ENCODE results near the gene BABAM2. TPM values are rescaled to one million over a fixed set of nuclear protein-coding genes. Genes with fewer than 3 reads are reported as not detected.
"Not testable (repeated sequence)": the region's sequence is repeated elsewhere in the genome, so short reads cannot be mapped to it uniquely, and the experiment has no call there.

BABAM2 gene
- total RNA-seq, 1 donor from 2014 or later: 35.3 TPM

GRCh38 chr2:28000287-28000686 lies 109.8 kb downstream of the BABAM2 start:
- no peaks in the 10 kb centered on the region for H3K36me3 ChIP-seq (ENCODE audit: control insufficient read depth, insufficient read depth, low read length)

GRCh38 chr2:28002181-28002580 lies 111.7 kb downstream of the BABAM2 start:
- no peak for DNase-seq (ENCODE audit: low read depth)
- Histone ChIP-seq H3K4me3 (ENCODE audit: low read depth, low read length) (no peak overlapping the region), H3K27me3 (ENCODE audit: control insufficient read depth, insufficient read depth, low read length) (no peaks in the 10 kb centered on the region), H3K36me3 (ENCODE audit: control insufficient read depth, insufficient read depth, low read length) (no peaks in the 10 kb centered on the region)
- TF ChIP-seq CTCF (IDR thresholded peaks at IDR 0.05; ENCODE audit: insufficient read depth, low read length, poor library complexity, severe bottlenecking): no peak

More at GRCh38 chr2:28000287-28000686, 109.8 kb downstream of the BABAM2 start:
- no peaks in the 10 kb centered on the region for H3K27me3 ChIP-seq (ENCODE audit: control insufficient read depth, insufficient read depth, low read length)
- no peak for DNase-seq (ENCODE audit: low read depth)
- H3K4me3 ChIP-seq (ENCODE audit: low read depth, low read length): no peak overlapping the region
- TF ChIP-seq CTCF (IDR thresholded peaks at IDR 0.05; ENCODE audit: insufficient read depth, low read length, poor library complexity, severe bottlenecking): no peak

- peak; percentile 67 for DNase-seq (ENCODE audit: low read depth)
- Histone ChIP-seq H3K27me3 (ENCODE audit: control insufficient read depth, insufficient read depth, low read length) (no peaks in the 10 kb centered on the region), H3K36me3 (ENCODE audit: control insufficient read depth, insufficient read depth, low read length) (no peaks in the 10 kb centered on the region), H3K4me3 (ENCODE audit: low read depth, low read length) (no peak overlapping the region)
- TF ChIP-seq CTCF (IDR thresholded peaks at IDR 0.05; ENCODE audit: insufficient read depth, low read length, poor library complexity, severe bottlenecking): no peak
Measured at GRCh38 chr2:28004086-28004485, 113.6 kb downstream of the BABAM2 start.

- H3K27me3 ChIP-seq (ENCODE audit: control insufficient read depth, insufficient read depth, low read length): no peaks in the 10 kb centered on the region
- H3K4me3 ChIP-seq (ENCODE audit: low read depth, low read length): no peak overlapping the region
- DNase-seq (ENCODE audit: low read depth): peak; percentile 16
- H3K36me3 ChIP-seq (ENCODE audit: control insufficient read depth, insufficient read depth, low read length): no peaks in the 10 kb centered on the region
- TF ChIP-seq CTCF (IDR thresholded peaks at IDR 0.05; ENCODE audit: insufficient read depth, low read length, poor library complexity, severe bottlenecking): no peak
Measured at GRCh38 chr2:28009732-28010131, 119.2 kb downstream of the BABAM2 start.

GRCh38 chr2:28011322-28011737 lies 120.8 kb downstream of the BABAM2 start:
- H3K36me3 ChIP-seq (ENCODE audit: control insufficient read depth, insufficient read depth, low read length): no peaks in the 10 kb centered on the region
- DNase-seq (ENCODE audit: low read depth): no peak
- H3K27me3 ChIP-seq (ENCODE audit: control insufficient read depth, insufficient read depth, low read length): no peaks in the 10 kb centered on the region
- TF ChIP-seq CTCF (IDR thresholded peaks at IDR 0.05; ENCODE audit: insufficient read depth, low read length, poor library complexity, severe bottlenecking): no peak
- no peak overlapping the region for H3K4me3 ChIP-seq (ENCODE audit: low read depth, low read length)

GRCh38 chr2:28018474-28018873 lies 127.9 kb downstream of the BABAM2 start:
- not testable (repeated sequence) for DNase-seq (ENCODE audit: low read depth); H3K4me3 ChIP-seq (ENCODE audit: low read depth, low read length); H3K27me3 ChIP-seq (ENCODE audit: control insufficient read depth, insufficient read depth, low read length); H3K36me3 ChIP-seq (ENCODE audit: control insufficient read depth, insufficient read depth, low read length)

GRCh38 chr2:28019521-28019920 lies 129.0 kb downstream of the BABAM2 start:
- DNase-seq (ENCODE audit: low read depth); H3K36me3 ChIP-seq (ENCODE audit: control insufficient read depth, insufficient read depth, low read length); H3K4me3 ChIP-seq (ENCODE audit: low read depth, low read length); H3K27me3 ChIP-seq (ENCODE audit: control insufficient read depth, insufficient read depth, low read length): not testable (repeated sequence)
